Measurements from ENCODE around the gene SPRED3.
"Not testable (repeated sequence)": the region's sequence is repeated elsewhere in the genome, so short reads cannot be mapped to it uniquely, and the experiment has no call there.

The SPRED3 gene

GRCh38 chr19:38362076-38362945 is 26.2 kb upstream of the SPRED3 start:
- H3K4me3 ChIP-seq (ENCODE audit: low read depth, low read length), result peak overlapping the region; percentile 58
- TF ChIP-seq CTCF (IDR thresholded peaks at IDR 0.05; ENCODE audit: low read depth, low read length, missing control alignments), result no peak
- peak; percentile 13 for DNase-seq (ENCODE audit: low read depth)

- H3K4me3 ChIP-seq (ENCODE audit: low read depth, low read length); DNase-seq (ENCODE audit: low read depth): not testable (repeated sequence)
Observed at GRCh38 chr19:38362946-38363688, 25.4 kb upstream of the SPRED3 start.

GRCh38 chr19:38367041-38367440 is 21.5 kb upstream of the SPRED3 start:
- H3K4me3 ChIP-seq (ENCODE audit: low read depth, low read length), result no peak overlapping the region
- no peak for TF ChIP-seq CTCF (IDR thresholded peaks at IDR 0.05; ENCODE audit: low read depth, low read length, missing control alignments)
- DNase-seq (ENCODE audit: low read depth), result no peak

- DNase-seq (ENCODE audit: low read depth), result no peak
- no peak overlapping the region for H3K4me3 ChIP-seq (ENCODE audit: low read depth, low read length)
- TF ChIP-seq CTCF (IDR thresholded peaks at IDR 0.05; ENCODE audit: low read depth, low read length, missing control alignments), result no peak
Observed at GRCh38 chr19:38369584-38369983, 18.9 kb upstream of the SPRED3 start.

- no peak for DNase-seq (ENCODE audit: low read depth)
- TF ChIP-seq CTCF (IDR thresholded peaks at IDR 0.05; ENCODE audit: low read depth, low read length, missing control alignments), result no peak
Observed at GRCh38 chr19:38370299-38370698, 18.2 kb upstream of the SPRED3 start.

GRCh38 chr19:38371081-38371480 is 17.4 kb upstream of the SPRED3 start:
- TF ChIP-seq CTCF (IDR thresholded peaks at IDR 0.05; ENCODE audit: low read depth, low read length, missing control alignments), result no peak
- H3K4me3 ChIP-seq (ENCODE audit: low read depth, low read length), result no peak overlapping the region
- no peak for DNase-seq (ENCODE audit: low read depth)

More at GRCh38 chr19:38370299-38370698, 18.2 kb upstream of the SPRED3 start:
- no peak overlapping the region for H3K4me3 ChIP-seq (ENCODE audit: low read depth, low read length)

- peak overlapping the region; percentile 37 for H3K4me3 ChIP-seq (ENCODE audit: low read depth, low read length)
- no peak for TF ChIP-seq CTCF (IDR thresholded peaks at IDR 0.05; ENCODE audit: low read depth, low read length, missing control alignments)
- no peak for DNase-seq (ENCODE audit: low read depth)
Observed at GRCh38 chr19:38373907-38374331, 14.6 kb upstream of the SPRED3 start.

Measured in GM12864 (cell line).